ENCODE results near the gene LRTM2.

DNA sequence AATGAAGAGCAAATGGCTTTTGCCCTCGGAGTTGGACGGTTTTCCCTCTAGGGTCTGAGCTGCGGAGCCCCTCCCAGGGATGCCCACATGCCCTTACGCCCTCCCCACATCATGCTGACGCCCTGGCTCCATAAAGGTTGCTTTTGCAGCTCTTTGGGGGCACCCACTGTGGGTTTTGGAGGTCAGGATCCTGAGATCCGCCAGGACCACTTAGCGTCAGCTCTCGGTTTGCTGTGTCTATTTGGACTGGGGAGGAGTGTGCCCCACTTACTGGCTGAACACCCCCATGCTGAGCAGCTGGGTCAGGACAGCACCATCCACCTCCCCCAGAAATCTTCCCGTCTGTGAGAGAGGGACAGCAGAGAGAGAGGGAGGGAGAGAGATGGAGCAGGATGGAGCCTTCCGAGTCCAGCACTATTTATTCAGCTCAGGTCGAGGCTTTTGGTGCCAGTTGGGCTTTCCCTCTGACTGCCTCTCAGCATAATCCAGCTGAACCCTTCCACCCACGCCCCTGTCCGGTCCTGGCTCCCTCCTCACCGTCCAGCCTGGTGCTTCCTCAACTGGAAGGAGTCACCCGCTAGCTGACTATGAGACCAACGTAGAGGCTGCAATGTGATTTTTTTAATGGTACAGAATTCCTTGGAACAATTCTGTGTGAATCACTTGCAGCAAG, 18.9 kb upstream of the LRTM2 start:
- no peak for TF ChIP-seq POLR2A (IDR thresholded peaks at IDR 0.05; ENCODE audit: low read depth, low read length)
- TF ChIP-seq POLR2AphosphoS5 (IDR thresholded peaks at IDR 0.05; ENCODE audit: low read depth, low read length) = no peak
- TF ChIP-seq TAF1 (IDR thresholded peaks at IDR 0.05; ENCODE audit: borderline replicate concordance, low read depth, low read length) = no peak
